Activated CD4-positive, alpha-beta memory T cell treated with anti-CD3 and anti-CD28 coated beads, Interleukin-2, amount 10 ng/mL, durations not matched to agents 7 days and 5 days (primary cell): ENCODE results near the gene KAZN. TPM values are rescaled to one million over a fixed set of nuclear protein-coding genes. Genes with fewer than 3 reads are reported as not detected.

Experiments used
- CTCF ChIA-PET: fragments of 350-600 bp; sonication (Branson Sonifier 250); formaldehyde crosslinking; loops from one replicate; lab custom pipeline; 2021; ENCODE audit warnings: antibody characterized with exemption, inconsistent platforms; lab: Charles Lee
- POLR2A ChIA-PET: fragments of 350-600 bp; sonication (Branson Sonifier 250); formaldehyde crosslinking; loops from one replicate; lab custom pipeline; 2021; ENCODE audit warnings: antibody characterized with exemption; lab: Charles Lee
- DNase-seq: peaks from one replicate; pipeline ENCODE4 v3.0.0-alpha.2; 2020
- H3K27ac Mint-ChIP-seq: one replicate; pipeline ENCODE4 v1.8.0; 2021; ENCODE audit warnings: mild to moderate bottlenecking, mixed read lengths
- H3K27me3 Mint-ChIP-seq: one replicate; pipeline ENCODE4 v1.8.0; 2021; ENCODE audit warnings: mixed read lengths
- H3K36me3 Mint-ChIP-seq: one replicate; pipeline ENCODE4 v1.8.0; 2021; ENCODE audit warnings: low read depth, mixed read lengths
- H3K4me1 Mint-ChIP-seq: one replicate; pipeline ENCODE4 v1.8.0; 2021; ENCODE audit warnings: mixed read lengths
- H3K4me3 Mint-ChIP-seq: one replicate; pipeline ENCODE4 v1.8.0; 2021; ENCODE audit warnings: mild to moderate bottlenecking, mixed read lengths
- H3K9me3 Mint-ChIP-seq: one replicate; pipeline ENCODE4 v1.8.0; 2021; ENCODE audit warnings: mixed read lengths
- total RNA-seq, 2 experiments: library from RNA; stranded (reverse); gene quantifications; one replicate each; pipeline ENCODE4 v1.2.3, GENCODE V29; 2021

The KAZN gene
- total RNA-seq, 2 experiments from 2014 or later, result 0.30 to 0.43 TPM

- no peak for DNase-seq
- Mint-ChIP-seq H3K9me3 (no peaks in the 10 kb centered on the region), H3K4me3 (no peak overlapping the region), H3K27ac (no peak overlapping the region), H3K36me3 (no peaks in the 10 kb centered on the region), H3K27me3 (no peaks in the 10 kb centered on the region), H3K4me1 (no peaks in the 10 kb centered on the region)
- ChIA-PET CTCF (no interaction called here), POLR2A (no interaction called here)
These were observed 63.6 kb downstream of the KAZN start for GRCh38 chr1:14662116-14662515.

GRCh38 chr1:14663773-14664172 lies 65.3 kb downstream of the KAZN start:
- Mint-ChIP-seq H3K4me3 (no peak overlapping the region), H3K36me3 (no peaks in the 10 kb centered on the region), H3K27ac (no peak overlapping the region), H3K27me3 (no peaks in the 10 kb centered on the region), H3K9me3 (no peaks in the 10 kb centered on the region), H3K4me1 (no peaks in the 10 kb centered on the region)
- POLR2A ChIA-PET, result no interaction called here
- DNase-seq, result no peak
- CTCF ChIA-PET, result no interaction called here

- Mint-ChIP-seq H3K9me3 (no peaks in the 10 kb centered on the region), H3K27me3 (no peaks in the 10 kb centered on the region), H3K36me3 (no peaks in the 10 kb centered on the region), H3K27ac (no peak overlapping the region), H3K4me3 (no peak overlapping the region), H3K4me1 (no peaks in the 10 kb centered on the region)
- POLR2A ChIA-PET, result no interaction called here
- no peak for DNase-seq
- CTCF ChIA-PET, result no interaction called here
These were observed 67.9 kb downstream of the KAZN start for GRCh38 chr1:14666373-14666772.

GRCh38 chr1:14666962-14667650 lies 68.6 kb downstream of the KAZN start:
- Mint-ChIP-seq H3K27me3 (no peaks in the 10 kb centered on the region), H3K4me1 (no peaks in the 10 kb centered on the region), H3K4me3 (no peak overlapping the region), H3K9me3 (no peaks in the 10 kb centered on the region), H3K36me3 (no peaks in the 10 kb centered on the region), H3K27ac (no peak overlapping the region)
- POLR2A ChIA-PET, result no interaction called here
- no peak for DNase-seq
- CTCF ChIA-PET, result no interaction called here

- H3K9me3 Mint-ChIP-seq, result no peaks in the 10 kb centered on the region
- H3K27me3 Mint-ChIP-seq, result no peaks in the 10 kb centered on the region
- CTCF ChIA-PET, result no interaction called here
- POLR2A ChIA-PET, result no interaction called here
- no peaks in the 10 kb centered on the region for H3K36me3 Mint-ChIP-seq
- H3K4me3 Mint-ChIP-seq, result no peak overlapping the region
- no peak overlapping the region for H3K27ac Mint-ChIP-seq
- no peak for DNase-seq
- H3K4me1 Mint-ChIP-seq, result no peaks in the 10 kb centered on the region
These were observed 69.1 kb downstream of the KAZN start for GRCh38 chr1:14667651-14667984.

- H3K4me1 Mint-ChIP-seq, result no peaks in the 10 kb centered on the region
- no peak overlapping the region for H3K4me3 Mint-ChIP-seq
- no peak overlapping the region for H3K27ac Mint-ChIP-seq
- H3K36me3 Mint-ChIP-seq, result no peaks in the 10 kb centered on the region
- no peaks in the 10 kb centered on the region for H3K9me3 Mint-ChIP-seq
- DNase-seq, result no peak
- H3K27me3 Mint-ChIP-seq, result no peaks in the 10 kb centered on the region
- ChIA-PET CTCF (no interaction called here), POLR2A (no interaction called here)
These were observed 70.1 kb downstream of the KAZN start for GRCh38 chr1:14668538-14668937.

- Mint-ChIP-seq H3K9me3 (no peaks in the 10 kb centered on the region), H3K4me3 (no peak overlapping the region), H3K4me1 (no peaks in the 10 kb centered on the region), H3K36me3 (no peaks in the 10 kb centered on the region), H3K27ac (no peak overlapping the region), H3K27me3 (no peaks in the 10 kb centered on the region)
- POLR2A ChIA-PET, result no interaction called here
- DNase-seq, result no peak
- CTCF ChIA-PET, result no interaction called here
These were observed 73.5 kb downstream of the KAZN start for GRCh38 chr1:14672005-14672404.

- Mint-ChIP-seq H3K27me3 (no peaks in the 10 kb centered on the region), H3K9me3 (no peaks in the 10 kb centered on the region), H3K36me3 (no peaks in the 10 kb centered on the region), H3K4me3 (no peak overlapping the region), H3K27ac (no peak overlapping the region), H3K4me1 (no peaks in the 10 kb centered on the region)
- ChIA-PET CTCF (no interaction called here), POLR2A (no interaction called here)
- DNase-seq, result no peak
These were observed 75.5 kb downstream of the KAZN start for GRCh38 chr1:14674030-14674429.

- ChIA-PET POLR2A (no interaction called here), CTCF (no interaction called here)
- no peak overlapping the region for H3K27ac Mint-ChIP-seq
- DNase-seq, result no peak
- H3K4me1 Mint-ChIP-seq, result no peaks in the 10 kb centered on the region
- no peak overlapping the region for H3K4me3 Mint-ChIP-seq
- H3K36me3 Mint-ChIP-seq, result no peaks in the 10 kb centered on the region
- no peaks in the 10 kb centered on the region for H3K9me3 Mint-ChIP-seq
- H3K27me3 Mint-ChIP-seq, result no peaks in the 10 kb centered on the region
These were observed 77.9 kb downstream of the KAZN start for GRCh38 chr1:14676400-14676799.

- Mint-ChIP-seq H3K4me1 (no peaks in the 10 kb centered on the region), H3K27ac (no peak overlapping the region), H3K27me3 (no peaks in the 10 kb centered on the region), H3K9me3 (no peaks in the 10 kb centered on the region), H3K4me3 (no peak overlapping the region), H3K36me3 (no peaks in the 10 kb centered on the region)
- POLR2A ChIA-PET, result no interaction called here
- DNase-seq, result no peak
- CTCF ChIA-PET, result no interaction called here
These were observed 78.9 kb downstream of the KAZN start for GRCh38 chr1:14677292-14677971.

- H3K36me3 Mint-ChIP-seq, result no peaks in the 10 kb centered on the region
- no peaks in the 10 kb centered on the region for H3K4me1 Mint-ChIP-seq
- DNase-seq, result no peak
- ChIA-PET CTCF (no interaction called here), POLR2A (no interaction called here)
- no peaks in the 10 kb centered on the region for H3K27me3 Mint-ChIP-seq
- no peak overlapping the region for H3K4me3 Mint-ChIP-seq
- H3K27ac Mint-ChIP-seq, result no peak overlapping the region
- peaks cover 5% of the 10 kb centered on the region for H3K9me3 Mint-ChIP-seq
These were observed 79.6 kb downstream of the KAZN start for GRCh38 chr1:14678011-14678638.

- no peak for DNase-seq
- ChIA-PET POLR2A (no interaction called here), CTCF (no interaction called here)
- no peaks in the 10 kb centered on the region for H3K4me1 Mint-ChIP-seq
- no peak overlapping the region for H3K27ac Mint-ChIP-seq
- no peaks in the 10 kb centered on the region for H3K36me3 Mint-ChIP-seq
- H3K4me3 Mint-ChIP-seq, result no peak overlapping the region
- peaks cover 5% of the 10 kb centered on the region for H3K9me3 Mint-ChIP-seq
- no peaks in the 10 kb centered on the region for H3K27me3 Mint-ChIP-seq
These were observed 80.7 kb downstream of the KAZN start for GRCh38 chr1:14679027-14679688.

- H3K27me3 Mint-ChIP-seq, result no peaks in the 10 kb centered on the region
- no peak for DNase-seq
- H3K4me3 Mint-ChIP-seq, result no peak overlapping the region
- H3K27ac Mint-ChIP-seq, result no peak overlapping the region
- H3K36me3 Mint-ChIP-seq, result no peaks in the 10 kb centered on the region
- ChIA-PET POLR2A (no interaction called here), CTCF (no interaction called here)
- H3K4me1 Mint-ChIP-seq, result no peaks in the 10 kb centered on the region
- peaks cover 5% of the 10 kb centered on the region for H3K9me3 Mint-ChIP-seq
These were observed 82.7 kb downstream of the KAZN start for GRCh38 chr1:14681182-14681581.
